ENCODE results near the gene TRIM69.
A peak's percentile ranks its signal among the peaks of the same experiment; 100 is the strongest.
"Not testable (repeated sequence)": the region's sequence is repeated elsewhere in the genome, so short reads cannot be mapped to it uniquely, and the experiment has no call there.

The TRIM69 gene

GRCh38 chr15:44716983-44717602 lies 19.2 kb upstream of the TRIM69 start:
- DNase-seq: no peak

DNA sequence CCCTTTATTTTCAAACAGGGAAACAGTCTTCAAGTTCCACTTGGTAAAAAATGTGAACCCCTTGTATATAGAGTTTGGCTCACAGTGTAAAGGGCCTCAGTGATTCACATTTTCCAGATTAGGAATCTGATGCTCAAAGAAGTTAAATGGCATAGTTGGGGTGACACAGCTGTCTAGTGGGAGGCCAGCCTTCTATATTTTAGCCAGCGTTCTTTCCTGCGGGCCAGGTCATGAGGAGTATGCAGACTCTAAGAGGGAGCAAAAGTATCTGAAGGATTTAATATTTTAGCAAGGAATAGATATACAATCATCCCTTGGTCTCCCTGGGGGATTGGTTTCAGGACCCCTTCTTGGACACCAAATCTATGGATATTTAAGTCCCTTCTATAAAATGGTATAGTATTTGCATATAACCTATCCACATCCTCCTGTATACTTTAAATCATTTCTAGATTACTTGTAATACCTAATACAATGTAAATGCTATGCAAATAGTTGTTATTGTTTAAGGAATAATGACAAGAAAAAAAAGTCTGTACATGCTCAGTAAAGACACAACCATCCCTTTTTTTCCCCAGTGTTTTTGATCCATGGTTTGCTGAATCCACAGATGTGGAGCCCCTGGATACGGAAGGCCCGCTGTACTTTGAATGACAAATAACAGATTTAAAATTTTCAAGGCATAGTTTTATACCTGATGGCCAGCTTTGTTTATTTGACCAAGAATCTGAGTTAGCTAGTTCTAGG lies 18.0 kb upstream of the TRIM69 start:
- no peak for DNase-seq

- DNase-seq: no peak
Observed at GRCh38 chr15:44718927-44719292, 17.4 kb upstream of the TRIM69 start.

- peak; percentile 75 for DNase-seq
Observed at GRCh38 chr15:44719293-44719999, 16.9 kb upstream of the TRIM69 start.

GRCh38 chr15:44720000-44720435 lies 16.3 kb upstream of the TRIM69 start:
- DNase-seq: peak; percentile 53

DNA sequence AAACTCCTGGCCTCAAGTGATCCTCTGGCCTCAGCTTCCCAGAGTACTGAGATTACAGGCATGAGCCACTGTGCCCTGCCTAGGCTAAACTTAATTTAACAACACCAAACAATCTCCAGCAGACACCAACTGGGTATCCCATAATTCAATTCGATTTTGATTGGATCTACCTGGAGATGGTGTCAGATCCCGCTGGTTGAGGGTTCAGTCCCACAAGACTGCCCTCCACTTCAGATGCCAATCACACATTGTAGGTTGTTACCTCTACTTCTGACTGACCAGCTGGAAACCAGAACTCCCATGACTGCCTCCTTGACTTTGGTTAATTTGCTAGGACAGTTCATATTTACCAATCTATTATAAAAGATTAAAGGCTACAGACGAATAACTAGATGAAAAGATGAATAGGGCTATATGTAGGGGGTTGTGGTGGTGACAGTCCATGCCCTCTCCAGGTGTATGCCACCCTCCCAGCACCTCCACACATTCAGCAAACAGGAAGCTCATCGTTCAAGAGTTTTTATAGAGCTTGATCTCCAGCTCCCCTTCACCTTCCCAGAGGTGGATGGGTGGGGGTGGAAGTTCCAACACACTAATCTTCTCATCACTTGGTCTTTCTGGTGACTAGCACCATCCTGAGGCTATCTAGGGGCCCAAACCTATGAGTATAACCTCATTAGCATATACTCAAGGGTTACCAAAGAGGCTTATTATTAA lies 15.7 kb upstream of the TRIM69 start:
- DNase-seq: no peak

DNA sequence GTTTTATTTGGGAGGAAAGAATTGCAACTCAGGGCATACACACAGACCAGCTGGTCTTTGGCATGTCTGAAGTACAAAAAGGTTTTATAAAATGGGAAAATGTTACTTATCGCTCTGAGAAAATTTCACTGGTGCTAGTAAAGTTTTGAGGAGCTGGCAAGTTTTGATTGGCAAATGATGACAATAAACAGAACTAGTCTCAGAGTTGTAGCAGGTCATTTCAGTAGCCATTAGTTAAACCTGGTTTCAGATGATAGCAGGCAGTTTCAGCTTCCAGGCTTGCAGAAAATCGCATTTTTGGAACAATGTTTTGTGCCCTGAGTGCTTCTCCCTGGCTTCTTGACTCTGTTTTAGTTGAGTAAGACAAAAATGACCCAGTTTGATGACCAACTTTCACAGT lies 14.3 kb upstream of the TRIM69 start:
- no peak for DNase-seq

- DNase-seq: no peak
Observed at GRCh38 chr15:44726136-44726535, 10.2 kb upstream of the TRIM69 start.

GRCh38 chr15:44726568-44727484 lies 9.5 kb upstream of the TRIM69 start:
- DNase-seq: peak; percentile 71

- no peak for DNase-seq
Observed at GRCh38 chr15:44727485-44728231, 8.7 kb upstream of the TRIM69 start.

DNA sequence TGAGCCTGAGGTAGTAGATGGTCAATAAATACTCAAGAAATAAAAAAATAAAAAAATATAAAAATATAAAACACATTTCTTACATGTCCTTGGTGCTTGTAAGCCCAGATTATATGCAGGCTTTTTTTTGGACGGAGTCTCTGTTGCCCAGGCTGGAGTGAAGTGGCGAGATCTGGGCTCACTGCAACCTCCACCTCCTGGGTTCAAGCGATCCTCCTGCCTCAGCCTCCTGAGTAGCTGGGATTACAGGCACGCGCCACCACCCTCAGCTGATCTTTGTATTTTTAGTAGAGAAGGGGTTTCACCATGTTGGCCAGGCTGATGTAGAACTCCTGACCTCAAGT lies 8.1 kb upstream of the TRIM69 start:
- DNase-seq: not testable (repeated sequence)

- peak; percentile 95 for DNase-seq
Observed at GRCh38 chr15:44728576-44729407, 7.5 kb upstream of the TRIM69 start.

GRCh38 chr15:44729408-44730127 lies 6.8 kb upstream of the TRIM69 start:
- peak; percentile 57 for DNase-seq

DNA sequence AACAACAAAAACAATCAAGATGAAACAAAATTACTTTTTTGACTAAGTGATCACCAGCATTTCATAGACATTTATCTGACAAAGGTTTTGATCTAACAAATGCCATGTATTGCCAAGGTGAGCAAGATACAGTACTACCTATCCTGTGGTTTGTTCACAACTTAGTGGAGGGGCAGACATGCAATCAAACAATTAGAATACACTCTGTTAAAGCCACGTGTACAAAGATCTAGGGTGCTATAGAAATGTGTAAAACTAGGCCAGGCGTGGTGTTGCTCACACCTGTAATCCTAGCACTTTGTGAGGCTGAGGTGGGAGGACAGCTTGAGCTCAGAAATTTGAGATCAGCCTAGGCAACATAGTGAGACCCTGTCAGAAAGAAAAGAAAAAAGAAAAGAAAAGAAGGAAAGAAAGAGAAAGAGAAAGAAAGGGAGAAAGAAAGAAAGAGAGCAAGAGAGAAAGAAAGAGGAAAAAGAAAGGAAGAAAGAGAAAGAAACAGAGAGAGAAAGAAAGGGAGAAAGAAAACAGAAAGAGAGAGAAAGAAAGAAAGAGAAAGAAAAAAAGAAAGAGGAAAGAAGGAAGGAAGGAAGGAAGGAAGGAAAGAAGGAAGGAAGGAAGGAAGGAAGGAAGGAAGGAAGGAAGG lies 1.4 kb upstream of the TRIM69 start:
- DNase-seq: no peak

- DNase-seq: peak; percentile 77
Observed at GRCh38 chr15:44735482-44736180, 697 bp upstream of the TRIM69 start.

DNA sequence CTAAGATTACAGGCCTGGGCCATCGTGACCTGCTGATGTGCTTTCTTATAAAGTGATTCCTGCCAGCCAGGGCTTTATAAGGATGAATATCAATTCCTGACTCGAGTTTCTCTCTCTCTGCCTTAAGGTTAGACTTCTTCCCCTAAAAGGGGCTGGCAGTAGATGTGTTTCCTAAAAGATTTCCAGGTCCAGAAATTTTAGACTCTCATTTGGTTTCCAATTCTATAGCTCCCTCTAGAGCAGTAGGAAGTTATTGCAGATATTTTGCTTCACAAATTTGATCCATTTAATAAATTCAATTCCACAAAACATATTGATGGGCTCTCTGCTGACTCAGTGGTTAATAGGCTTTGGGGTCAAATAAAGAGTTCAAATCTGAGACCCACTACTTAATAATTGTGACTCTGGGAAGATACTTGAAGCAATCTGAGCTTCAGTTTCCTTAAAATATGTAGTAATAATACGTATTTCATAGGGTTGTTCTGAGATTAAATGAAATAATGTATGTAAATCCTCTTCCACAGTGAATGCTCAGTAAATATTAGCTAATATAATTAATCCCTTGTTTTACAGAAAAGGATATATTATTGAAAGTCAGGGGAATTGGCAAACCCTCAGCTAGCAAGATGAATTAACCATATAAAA lies 2.1 kb downstream of the TRIM69 start:
- no peak for DNase-seq

- not testable (repeated sequence) for DNase-seq
Observed at GRCh38 chr15:44739222-44739847, 3.0 kb downstream of the TRIM69 start.

- DNase-seq: not testable (repeated sequence)
Observed at GRCh38 chr15:44743454-44743853, 7.1 kb downstream of the TRIM69 start.
